GM19043 (cell line): ENCODE results near the gene NPRL2.
A peak's percentile ranks its signal among the peaks of the same experiment; 100 is the strongest.

Experiments used
- ATAC-seq: cut with Tn5 transposase; IDR thresholded peaks from one replicate; pipeline ENCODE4 v1.9.1; 2021; ENCODE audit warnings: low read depth; ENCODE audit not compliant: unreplicated experiment

NPRL2 gene

GRCh38 chr3:50333744-50334328 lies 16.7 kb downstream of the NPRL2 start:
- ATAC-seq = no peak

GRCh38 chr3:50331364-50331907 lies 19.1 kb downstream of the NPRL2 start:
- no peak for ATAC-seq

- no peak for ATAC-seq
Observed at GRCh38 chr3:50330330-50330729, 20.2 kb downstream of the NPRL2 start.

GRCh38 chr3:50327943-50328691 lies 22.5 kb downstream of the NPRL2 start, which contains the start of gene TUSC2:
TSS of gene TUSC2 (minus strand) at chr3:50328223. CDS start at chr3:50328099, 124 bp downstream.
- ATAC-seq = peak; percentile 88

- ATAC-seq = no peak
Observed at GRCh38 chr3:50327129-50327528, 23.4 kb downstream of the NPRL2 start.

GRCh38 chr3:50326182-50326541 lies 24.4 kb downstream of the NPRL2 start:
- ATAC-seq = no peak

GRCh38 chr3:50325497-50326181 lies 24.9 kb downstream of the NPRL2 start:
- ATAC-seq = no peak

- no peak for ATAC-seq
Observed at GRCh38 chr3:50325113-50325480, 25.5 kb downstream of the NPRL2 start.

GRCh38 chr3:50324351-50325112 lies 26.0 kb downstream of the NPRL2 start:
- ATAC-seq = no peak

- ATAC-seq = no peak
Observed at GRCh38 chr3:50323614-50324199, 26.9 kb downstream of the NPRL2 start.

- ATAC-seq = no peak
Observed at GRCh38 chr3:50323092-50323600, 27.4 kb downstream of the NPRL2 start.

- ATAC-seq = no peak
Observed at GRCh38 chr3:50322386-50323091, 28.0 kb downstream of the NPRL2 start, which contains the start of gene HYAL2. TSS of gene HYAL2 (minus strand) at chr3:50322745. CDS start at chr3:50320489, 2,256 bp downstream.

- ATAC-seq = no peak
Observed at GRCh38 chr3:50322115-50322385, 28.5 kb downstream of the NPRL2 start.

GRCh38 chr3:50321336-50322114 lies 29.1 kb downstream of the NPRL2 start:
- ATAC-seq = peak; percentile 79

- ATAC-seq = peak; percentile 46
Observed at GRCh38 chr3:50320853-50321335, 29.7 kb downstream of the NPRL2 start.

GRCh38 chr3:50319894-50320625 lies 30.5 kb downstream of the NPRL2 start:
- ATAC-seq = no peak

GRCh38 chr3:50319181-50319893 lies 31.2 kb downstream of the NPRL2 start:
- ATAC-seq = no peak
